GM21515 (cell line): ENCODE data around the gene KRT15.

ENCODE experiments used
- ATAC-seq: cut with Tn5 transposase; IDR thresholded peaks from one replicate; pipeline ENCODE4 v1.9.1; 2021; ENCODE audit not compliant: unreplicated experiment

Gene KRT15

DNA sequence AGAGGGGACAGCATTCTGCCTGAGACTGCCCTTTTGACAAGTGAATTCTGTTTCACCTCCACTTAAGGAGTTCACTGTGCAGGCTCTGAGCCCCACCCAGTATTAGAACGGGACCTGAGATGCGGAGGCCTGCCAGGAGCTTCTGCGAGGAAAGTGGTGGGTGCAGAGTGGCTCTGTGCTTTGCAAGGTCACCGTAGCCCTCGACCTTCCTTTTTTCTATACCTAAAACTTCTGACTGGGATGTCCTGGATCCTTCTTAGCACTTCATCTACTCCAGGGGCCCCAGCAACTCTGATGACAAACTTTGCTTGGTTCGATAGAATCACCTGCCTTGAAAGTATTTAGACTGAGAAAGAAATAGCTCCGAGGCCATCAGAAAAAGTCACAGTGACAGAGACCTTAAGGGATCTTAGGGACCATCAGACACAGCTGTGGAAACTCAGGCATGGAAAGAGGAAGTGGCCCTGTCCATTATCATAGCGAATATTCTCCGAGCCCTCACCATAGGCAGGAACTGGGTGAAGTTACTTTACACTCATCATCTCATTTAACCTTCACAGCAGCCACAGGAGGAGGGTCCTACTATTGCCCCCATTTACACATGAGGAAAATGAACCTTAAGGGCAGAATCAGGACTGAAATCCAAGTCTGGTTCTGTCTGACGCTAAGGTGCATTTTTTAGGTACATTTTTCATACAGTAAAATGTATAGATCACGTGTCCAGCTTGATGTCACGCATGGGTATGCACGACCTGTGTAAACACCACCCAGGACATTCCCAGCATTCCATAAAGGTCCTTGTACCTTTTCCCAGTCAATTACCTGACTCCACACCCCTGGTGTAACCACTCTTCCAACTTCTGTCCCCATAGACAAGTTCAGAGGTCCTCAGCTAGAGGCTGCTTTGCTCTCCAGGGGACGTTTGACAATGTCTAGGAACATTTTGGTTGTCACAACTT, 12.6 kb downstream of the KRT15 start:
- no peak for ATAC-seq

DNA sequence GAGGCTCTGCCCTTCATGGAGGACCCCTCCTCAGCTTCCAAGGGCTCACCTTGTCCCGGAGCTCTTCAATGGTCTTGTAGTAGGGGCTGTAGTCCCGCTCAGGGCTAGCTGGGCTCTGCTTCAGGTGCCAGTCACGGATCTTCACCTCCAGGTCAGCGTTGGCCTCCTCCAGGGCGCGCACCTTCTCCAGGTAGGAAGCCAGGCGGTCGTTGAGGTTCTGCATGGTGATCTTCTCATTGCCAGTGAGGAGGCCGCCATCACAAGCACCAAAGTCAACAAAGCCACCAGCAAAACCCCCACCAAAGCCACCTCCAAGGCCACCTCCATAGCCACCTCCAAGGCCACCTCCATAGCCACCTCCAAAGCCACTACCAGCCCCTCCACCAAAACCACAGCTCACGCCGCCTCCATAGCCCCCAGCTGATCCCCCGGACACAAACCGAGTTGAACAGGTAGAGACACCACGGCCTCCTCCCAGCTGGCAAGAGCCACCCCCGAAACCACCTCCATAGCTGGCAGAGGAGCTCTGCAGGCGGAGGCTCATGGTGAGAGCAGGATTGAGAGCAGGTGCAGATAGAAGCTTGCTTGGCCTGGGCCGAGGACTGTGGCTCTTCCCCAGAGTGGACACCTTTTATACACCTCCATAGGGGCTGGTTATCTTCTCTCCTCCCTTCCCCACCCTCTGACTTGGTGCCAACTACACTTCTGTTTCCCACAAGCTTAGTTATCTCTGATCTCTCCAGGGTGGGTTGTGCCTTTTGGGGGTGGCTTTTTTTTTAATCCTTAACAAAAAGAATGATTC, 13.5 kb downstream of the KRT15 start, which contains the start of gene KRT13:
TSS of gene KRT13 (minus strand) at position 606 of the 802 bp plus-strand sequence. CDS start at position 544, 62 bp downstream.
- no peak for ATAC-seq

DNA sequence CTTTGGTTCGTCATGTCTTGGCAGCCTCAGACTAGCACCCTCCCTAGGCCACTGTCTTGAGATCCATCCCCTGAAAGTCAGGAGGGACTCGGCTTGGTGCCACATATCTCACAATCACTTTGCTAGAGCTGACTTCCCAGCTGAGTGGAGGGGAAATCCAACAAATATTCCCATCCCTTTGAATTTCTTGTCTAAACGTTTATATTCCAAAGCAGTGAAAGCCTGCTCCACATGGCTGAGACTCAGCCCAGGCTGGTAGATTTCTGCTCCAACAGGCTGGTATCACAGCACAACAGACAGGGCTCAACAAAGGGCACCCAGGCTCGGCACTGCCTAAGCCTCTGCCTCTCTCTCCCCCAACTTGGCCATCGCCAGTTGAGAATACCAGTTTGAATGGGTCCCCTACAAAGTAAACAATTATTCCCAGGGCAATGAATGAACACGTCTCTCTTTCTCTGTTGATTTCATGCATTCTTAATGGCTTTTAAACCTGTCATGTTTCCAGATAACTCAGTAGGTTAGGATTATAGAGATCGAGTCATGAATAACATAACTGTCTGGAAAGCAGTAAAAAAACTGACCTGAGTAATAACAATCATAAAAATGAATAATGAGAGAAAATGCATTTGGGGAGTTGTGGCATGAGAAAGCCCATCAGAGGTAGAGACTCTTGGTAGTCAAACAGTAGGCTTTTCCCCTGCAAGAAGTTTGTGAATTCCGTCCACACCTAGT, 14.3 kb downstream of the KRT15 start:
- ATAC-seq = no peak

DNA sequence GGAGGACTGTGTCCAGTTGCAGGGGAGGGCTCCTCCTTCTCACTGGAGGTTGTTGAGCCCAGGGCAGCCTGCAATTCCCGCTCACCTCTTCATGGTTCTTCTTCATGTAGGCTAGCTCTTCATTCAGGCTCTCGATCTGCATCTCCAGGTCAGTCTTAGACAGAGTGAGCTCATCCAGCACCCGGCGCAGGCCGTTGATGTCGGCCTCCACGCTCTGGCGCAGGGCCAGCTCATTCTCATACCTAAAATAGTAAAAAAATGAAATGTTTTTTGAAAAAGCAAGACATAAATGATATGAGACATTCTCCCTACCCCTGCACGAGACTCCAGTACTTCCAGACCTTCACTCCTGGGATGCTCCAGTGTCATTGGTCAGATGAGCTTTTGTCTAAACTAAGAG, 15.5 kb downstream of the KRT15 start:
- no peak for ATAC-seq

DNA sequence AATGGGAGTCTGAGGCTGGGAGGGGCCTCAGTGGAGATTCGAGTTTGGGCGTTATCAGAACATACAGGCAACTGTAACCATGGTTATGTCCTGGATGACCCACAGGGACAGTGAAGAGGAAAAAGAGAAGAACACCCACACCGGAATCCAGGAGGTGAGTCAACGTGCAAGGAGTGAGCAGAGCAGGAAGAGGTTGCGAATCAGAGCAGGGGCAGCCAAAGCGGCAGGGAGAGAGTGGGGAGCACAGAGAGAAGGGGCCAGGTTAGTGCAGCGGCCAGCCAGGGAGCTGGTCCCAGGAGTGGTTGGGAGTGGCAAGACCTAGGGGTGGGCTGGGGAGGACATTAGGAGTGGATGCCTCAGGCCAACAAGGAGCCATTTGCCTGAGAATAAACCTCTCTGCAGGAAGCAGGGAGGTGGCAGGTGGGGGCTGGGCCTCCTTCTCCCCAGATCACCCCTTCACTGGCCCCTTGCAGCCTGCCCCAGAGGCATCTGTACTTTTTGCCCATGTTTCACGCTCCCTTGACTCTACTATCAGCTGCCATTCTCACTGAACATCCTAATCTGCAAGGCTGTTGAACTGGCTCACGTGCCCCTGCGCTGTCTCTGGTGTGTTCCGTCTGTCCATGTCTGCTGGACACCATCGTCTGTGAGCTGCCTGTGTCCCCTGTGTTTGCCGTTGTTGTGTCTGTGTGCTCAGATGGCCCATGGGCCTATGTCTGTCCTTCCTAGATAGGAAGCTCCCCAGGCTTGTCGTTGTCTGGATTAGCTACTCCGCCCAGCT, 18.4 kb downstream of the KRT15 start:
- ATAC-seq = no peak

DNA sequence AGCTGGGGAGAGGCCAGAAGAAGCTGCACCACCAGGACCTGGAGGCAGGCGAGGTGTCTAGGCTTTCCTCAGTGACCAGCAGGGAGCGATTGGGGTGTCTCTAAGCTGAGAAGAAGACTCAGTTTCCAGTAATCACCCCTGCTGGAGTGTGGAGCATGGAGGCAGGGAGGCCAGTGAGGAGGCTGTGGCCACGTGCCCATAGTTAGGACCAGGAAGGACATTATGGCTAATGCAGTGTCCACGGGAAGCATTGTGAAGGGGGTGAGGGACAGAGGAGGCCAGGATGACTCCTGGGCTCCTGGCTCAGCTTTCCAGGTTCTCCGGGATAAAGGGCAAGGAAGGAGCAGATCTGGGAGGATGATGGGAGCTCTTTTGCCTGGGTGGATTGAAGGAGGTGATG, 19.0 kb downstream of the KRT15 start:
- no peak for ATAC-seq

DNA sequence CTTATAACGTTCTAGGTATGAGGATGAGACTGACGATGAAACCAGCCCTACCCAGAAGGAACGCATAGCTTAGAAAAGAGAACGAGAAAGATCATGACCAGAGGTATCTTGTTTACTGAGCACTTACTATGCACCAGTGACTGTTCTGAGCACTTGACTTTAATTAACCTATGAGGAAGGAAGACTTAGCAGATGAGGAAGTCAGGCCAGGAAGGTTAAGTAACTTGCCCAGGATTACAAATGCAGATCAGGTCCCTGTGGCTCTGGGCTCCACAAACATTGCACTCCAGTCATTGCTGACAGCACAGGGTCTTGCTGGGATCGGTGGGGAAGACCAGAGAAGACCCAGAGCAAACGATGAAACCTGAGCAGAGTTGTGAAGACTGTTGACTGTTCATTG, 20.4 kb downstream of the KRT15 start:
- ATAC-seq = no peak

DNA sequence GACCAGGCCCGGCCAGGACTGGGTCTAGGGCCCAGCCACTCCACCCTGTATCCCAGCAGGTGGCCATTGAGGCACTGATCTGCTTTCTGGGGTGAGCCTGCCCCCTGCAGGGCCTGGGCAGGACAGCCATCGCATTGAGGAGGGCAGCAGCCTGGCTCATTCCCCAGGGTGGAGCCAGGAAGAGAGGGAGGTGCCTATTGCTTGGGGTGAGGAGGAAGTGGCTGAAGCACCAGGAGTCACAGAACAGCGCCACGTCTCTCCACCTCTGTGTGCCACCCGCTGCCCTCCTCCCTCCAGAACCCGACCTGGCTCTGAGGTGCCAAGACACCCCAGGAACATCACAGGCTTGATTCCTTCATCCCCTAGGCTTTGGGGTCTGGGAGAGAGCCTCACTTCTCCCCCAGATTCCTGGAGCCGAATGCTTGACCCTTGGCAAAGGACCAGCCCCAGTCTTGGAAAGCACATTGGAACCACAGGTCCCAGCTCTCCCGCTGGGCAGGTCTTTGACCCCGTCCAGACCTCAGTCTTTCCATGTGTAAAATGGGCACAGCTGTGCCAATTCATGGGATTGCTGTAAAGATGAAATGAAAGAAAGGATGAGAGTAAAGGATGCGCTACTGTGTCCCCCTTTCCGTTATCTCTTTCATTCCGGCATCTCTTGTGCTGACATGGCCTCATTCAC, 21.7 kb downstream of the KRT15 start:
- ATAC-seq = peak; percentile 72

DNA sequence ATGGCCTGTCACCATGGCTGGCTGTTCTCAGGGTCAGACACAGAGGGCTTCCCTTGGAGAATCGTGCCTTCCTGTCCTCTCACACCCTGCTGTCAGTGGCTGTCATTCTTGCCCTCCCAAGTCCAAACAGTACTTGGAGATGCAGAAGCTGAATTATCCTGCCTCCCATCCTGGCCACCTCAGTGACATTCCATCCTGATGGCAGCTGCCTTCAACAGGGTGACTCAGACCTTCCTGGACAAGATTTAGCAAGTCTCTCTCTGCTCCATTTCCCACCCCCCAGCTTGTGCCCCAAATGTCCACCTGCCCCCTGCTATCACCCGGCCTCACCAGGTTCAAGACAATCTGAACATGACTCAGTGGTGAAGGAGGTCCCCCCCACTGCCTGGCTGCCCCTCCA, 24.2 kb downstream of the KRT15 start:
- no peak for ATAC-seq

DNA sequence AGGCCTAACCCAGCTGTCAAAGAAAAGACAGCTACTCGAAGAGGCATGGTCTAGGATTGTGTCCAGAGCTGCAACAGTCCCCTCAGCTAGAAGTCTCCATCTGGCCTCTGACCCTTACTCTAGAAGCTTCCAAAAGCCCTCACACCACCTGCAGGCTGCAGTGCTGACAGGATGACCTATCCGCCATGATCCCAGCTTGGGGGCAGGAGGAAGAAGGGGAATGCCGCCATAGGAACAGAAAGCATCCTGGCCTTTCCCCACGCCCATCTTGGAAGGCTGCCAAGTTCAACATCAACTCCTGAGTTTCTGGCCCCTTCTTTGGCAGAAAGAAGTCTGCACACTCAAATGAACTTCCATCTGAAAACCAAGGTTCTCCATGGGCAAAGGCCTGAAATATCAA, 25.9 kb downstream of the KRT15 start:
- no peak for ATAC-seq

DNA sequence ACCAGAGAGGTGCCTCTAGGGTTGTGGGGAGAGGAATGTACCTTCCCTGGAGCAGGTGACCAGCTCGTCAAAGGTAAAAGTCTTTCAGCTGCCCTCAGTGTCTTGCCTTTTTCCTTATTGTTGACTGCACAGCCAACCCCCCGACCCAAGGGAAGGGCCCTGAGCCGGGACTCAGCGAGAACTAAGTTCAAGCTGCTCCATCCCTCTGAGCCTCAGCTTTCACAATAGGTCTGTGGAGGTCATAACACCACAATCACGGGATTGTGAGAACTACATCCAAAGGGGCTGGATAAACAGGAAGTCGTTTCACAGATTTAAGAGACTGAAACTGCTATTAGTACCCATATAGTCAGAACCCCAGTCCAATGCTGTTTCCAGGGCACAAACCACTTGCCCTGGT, 26.3 kb downstream of the KRT15 start:
- ATAC-seq = no peak

DNA sequence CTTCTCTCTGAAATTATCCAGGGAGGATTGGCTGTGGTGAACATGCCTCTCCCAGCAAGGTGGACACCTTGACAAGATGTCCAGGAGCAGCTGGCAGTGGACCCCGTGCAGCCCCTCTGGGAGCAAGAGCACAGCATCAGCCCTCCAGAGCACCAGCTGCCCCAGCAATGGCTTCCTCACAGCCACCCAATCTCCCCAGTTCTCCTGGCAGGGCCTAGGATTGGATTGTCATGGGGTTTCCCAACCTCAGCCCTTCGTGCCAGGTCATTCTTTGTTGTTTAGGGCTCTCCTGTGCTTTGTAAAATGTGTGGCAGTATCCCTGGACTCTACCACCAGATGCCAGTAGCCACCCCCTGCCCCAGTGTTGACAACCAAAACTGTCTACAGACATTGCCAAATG, 27.2 kb downstream of the KRT15 start:
- ATAC-seq = no peak

DNA sequence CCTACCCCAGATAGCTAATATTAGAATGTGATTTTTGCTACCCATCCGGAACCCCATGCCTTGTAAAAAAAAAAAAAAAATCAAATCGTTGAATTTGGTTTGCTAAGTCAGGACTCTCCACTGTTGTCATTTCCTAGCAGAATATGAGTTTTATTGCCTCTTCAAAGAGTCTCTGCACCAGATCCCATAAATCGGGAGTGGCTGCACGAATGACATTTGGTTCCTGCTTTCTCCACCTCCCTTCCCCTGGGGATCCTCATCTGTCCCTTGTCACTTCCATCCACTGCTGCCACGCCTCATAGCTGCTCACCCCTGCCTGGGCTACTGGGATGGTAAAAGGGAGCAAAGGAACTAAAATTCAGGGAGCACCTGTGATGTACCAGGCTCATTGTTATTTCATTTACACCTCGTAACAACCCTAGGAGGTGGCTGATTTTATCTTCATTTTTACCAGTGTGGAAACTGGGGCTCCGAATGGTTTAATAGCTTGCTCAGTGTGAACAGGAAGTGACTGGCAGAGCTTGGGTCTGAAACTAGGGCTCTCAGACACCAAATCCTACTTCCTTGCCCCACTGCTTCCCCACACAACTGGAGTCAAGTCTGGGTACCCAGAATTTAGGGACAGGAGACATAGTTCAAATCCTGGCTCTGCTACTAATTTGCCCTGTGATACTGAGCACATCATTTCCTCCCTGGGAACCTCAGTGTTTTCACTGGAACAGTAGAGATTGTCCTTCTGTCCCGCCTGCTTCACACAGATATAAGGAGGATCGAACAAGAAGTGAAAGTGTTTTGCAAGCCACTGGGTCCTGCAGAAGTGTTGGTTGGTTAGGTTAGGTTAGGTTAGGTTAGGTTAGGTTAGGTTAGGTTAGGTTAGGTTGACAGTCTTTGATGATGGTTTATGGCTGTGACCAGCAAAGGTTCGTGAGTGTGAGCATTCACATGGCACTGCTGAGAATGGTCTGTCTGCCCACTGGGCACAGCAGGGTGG, 28.4 kb downstream of the KRT15 start:
- ATAC-seq = no peak

DNA sequence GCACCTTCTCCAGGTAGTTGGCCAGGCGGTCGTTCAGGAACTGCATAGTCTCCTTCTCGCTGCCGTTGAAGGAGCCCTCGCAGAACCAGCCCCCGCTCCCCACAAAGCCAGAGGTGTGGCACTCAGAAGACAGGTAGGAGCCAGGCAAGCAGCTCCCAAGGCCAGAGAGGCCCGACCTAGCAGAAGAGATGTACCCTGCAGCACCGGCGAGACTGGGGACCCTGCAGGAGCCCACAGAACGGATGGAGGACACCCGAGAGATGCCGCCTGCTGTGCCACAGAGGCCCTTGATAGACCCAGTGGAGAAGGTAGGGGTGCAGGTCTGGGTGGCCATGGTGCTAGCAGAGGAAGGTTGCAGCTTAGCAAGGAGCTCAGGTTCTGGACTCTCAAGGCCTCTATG, 29.2 kb downstream of the KRT15 start, which contains the start of gene KRT36:
TSS of gene KRT36 (minus strand) at position 380 of the 400 bp plus-strand sequence. CDS start at position 334, 46 bp downstream.
- ATAC-seq = no peak

DNA sequence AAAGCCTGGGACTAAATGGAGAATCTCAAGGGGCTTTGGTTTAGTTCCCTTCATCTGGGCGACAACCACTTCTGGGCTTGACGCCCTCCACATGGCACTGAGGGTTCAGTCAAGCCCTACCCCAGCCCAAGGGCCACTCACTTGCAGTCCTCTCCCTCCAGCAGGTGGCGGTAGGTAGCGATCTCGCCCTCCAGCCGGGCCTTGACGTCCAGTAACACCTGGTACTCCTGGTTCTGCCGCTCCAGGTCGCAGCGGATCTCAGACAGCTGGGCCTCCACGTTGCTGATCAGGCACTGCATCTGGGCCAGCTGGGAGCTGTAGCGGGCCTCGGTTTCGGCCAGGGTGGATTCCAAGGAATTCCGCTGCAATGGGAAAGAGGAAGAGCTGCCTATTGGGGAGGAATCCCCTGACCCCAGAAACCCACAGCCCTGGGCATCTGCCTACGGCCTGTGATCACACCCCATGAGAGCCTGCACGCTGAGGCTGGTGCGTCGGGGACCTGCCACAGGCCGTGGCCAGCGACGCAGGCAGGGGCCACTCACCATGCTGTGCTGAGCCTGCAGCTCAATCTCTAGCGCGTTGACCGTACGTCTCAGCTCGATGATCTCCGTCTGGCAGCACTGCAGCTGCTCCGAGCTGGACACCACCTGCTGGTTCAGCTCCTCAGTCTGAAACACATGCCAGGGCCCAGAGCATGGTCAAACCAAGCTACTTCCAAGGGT, 31.7 kb downstream of the KRT15 start:
- no peak for ATAC-seq

DNA sequence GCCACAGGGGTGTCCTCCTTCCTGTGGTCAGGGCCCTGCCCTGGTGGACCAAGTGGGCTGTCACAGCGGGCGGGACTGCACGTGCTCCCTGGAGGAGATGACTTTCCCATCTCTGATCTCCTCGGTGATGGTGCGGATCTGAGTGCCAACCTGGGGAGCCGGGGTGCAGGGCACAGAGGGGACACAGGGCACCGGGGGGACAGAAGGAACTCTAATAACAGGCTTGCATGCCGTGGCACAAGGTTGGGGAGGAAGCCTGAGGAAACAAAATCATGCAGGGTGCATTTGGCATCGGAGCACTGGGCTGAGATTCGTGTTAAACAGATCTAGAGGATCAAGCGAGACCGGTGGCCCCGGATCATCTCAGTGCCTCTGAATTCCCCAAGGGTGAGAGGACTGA, 32.4 kb downstream of the KRT15 start:
- ATAC-seq = no peak

DNA sequence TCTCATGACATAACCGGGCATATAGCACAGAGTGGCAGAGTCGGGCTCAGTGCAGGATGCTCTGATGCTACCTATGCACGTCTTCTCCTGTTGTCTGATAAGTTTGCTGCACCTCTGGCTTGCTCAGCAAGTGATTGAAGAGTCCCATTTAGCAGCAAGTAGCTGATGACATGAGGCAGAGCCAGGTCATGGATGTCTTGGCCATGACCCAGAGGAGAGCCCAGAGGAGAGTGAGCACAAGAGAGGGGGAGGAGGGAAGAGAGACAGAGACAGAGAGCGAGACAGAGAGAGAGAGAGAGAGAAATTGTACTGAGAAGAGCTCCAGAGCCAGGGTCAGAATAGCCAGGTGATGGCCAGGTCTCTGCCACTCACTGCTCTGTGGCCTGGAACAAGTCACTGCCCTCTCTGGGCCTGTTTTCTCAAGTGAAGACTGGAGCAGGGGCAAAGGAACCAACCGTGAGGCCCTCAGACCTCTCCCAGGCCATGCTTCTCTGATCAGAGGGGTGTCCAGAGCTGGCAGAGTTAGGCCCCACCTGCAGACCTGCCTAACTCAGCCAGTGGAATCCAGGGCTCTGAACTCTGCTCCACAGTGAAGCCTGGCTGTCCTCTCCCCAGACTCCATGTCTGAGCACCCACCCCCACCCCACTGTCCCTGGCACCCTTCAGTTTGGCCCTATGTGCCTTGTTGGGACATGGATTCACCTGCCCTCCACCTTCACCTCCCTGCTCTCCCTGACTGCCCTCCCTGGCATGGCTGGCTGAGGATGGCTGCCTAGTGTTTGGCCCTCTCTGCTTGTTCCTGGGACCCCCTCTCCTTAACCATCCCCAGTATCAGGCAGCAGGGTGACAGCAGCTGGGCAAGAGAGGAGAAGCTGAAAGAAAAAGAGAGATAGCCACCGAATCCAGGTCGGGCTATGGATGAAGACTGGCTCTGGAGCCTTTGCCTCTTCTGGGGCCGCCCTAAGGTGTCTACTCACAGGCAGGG, 33.5 kb downstream of the KRT15 start:
- no peak for ATAC-seq
